ENCODE results near the gene CASP6. TPM values are rescaled to one million over a fixed set of nuclear protein-coding genes. Genes with fewer than 3 reads are reported as not detected.

The CASP6 gene
- total and polyA plus RNA-seq, 2 experiments from 2014 or later, result 15.8 to 18.5 TPM

DNA sequence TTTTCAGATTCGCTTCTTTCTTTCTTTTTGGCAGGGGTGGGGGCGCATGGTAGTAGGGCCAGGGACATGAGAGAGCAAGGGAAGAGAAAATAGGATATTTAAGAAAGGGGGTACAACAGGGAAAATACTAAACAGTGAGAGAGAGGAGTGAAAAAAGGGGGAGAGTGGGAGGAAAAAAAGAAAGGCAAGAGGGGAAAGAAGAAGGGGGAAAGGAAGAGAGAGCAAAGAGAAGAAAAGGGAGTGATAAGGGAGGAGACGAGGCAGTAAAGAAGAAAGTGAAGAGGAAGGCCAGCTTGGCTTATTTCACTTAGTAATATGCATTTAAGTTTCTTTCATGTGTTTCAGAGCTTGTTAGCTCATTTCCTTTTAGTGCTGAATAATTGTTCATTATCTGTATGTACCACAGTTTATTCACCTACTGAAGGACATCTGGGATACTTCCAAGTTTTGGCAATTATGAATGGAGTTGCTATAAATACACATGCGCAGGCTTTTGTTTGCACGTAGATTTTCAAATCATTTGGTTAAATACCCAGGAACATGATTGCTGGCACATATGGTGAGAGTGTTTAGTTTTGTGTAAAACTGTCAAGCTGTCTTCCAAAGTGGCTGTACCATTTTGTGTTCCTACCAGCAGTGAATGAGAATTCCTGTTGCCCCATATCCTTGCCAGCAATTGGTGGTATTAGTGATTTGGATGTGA is 37.3 kb downstream of the CASP6 start:
- no peaks in the 10 kb centered on the region for H3K9me2 ChIP-seq (ENCODE audit: insufficient read depth)
- DNase-seq, result no peak
- no peaks in the 10 kb centered on the region for H3K79me2 ChIP-seq (ENCODE audit: insufficient read depth)
- H3F3A ChIP-seq (ENCODE audit: insufficient read depth), result no peaks in the 10 kb centered on the region
- H3K4me3 ChIP-seq, result no peak overlapping the region
- no peak overlapping the region for H3K9ac ChIP-seq
- no peaks in the 10 kb centered on the region; the same call in 1 of the 2 replicates for H3K36me3 ChIP-seq (ENCODE audit: low read depth)
- no peak overlapping the region for H3K27ac ChIP-seq
- H3K4me2 ChIP-seq (ENCODE audit: unreplicated experiment), result no peak overlapping the region
- no peaks in the 10 kb centered on the region for H3K9me3 ChIP-seq (ENCODE audit: low read depth)
- WGBS, 2 experiments (ENCODE audit: low coverage in 1 of 2, low lambda C conversion rate in 2 of 2, missing lambda C conversion rate in 2 of 2), result 92% methylated on average over 5 of the region's 5 CpGs
- H3K4me1 ChIP-seq (ENCODE audit: insufficient read depth), result no peaks in the 10 kb centered on the region
- in situ Hi-C loops (cut with MboI), result no loop called here
- no peaks in the 10 kb centered on the region for H3K27me3 ChIP-seq (replicated peaks; ENCODE audit: insufficient read depth)
- H4K20me1 ChIP-seq (ENCODE audit: insufficient read depth), result no peaks in the 10 kb centered on the region
- no peak overlapping the region for H2AFZ ChIP-seq
- no peak for TF ChIP-seq EZH2 (IDR thresholded peaks at IDR 0.05; ENCODE audit: insufficient read depth, poor library complexity, severe bottlenecking)
- TF ChIP-seq EZH2phosphoT487 (IDR thresholded peaks at IDR 0.05; ENCODE audit: insufficient read depth, low read depth), result no peak

DNA sequence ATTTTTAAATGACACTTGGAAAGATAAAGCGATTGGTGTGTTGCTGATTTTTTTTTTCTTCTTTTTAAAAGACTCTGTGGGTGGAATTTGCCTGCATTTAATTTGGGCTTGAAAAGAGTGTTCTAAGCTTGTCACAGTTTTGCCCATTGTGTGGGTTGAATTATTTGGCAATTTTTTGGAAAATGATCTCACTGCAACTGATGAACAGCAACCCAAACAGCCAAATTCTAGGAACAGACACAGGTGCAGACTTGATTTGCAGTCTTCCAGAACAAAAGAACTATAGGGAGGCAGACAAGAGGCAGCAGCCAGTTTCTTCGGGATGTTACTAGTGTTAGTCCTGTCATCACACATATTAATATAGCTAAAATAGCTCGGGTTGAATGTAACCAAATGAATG is 40.5 kb downstream of the CASP6 start:
- Histone ChIP-seq H3K9me3 (ENCODE audit: low read depth) (no peaks in the 10 kb centered on the region), H3K4me2 (ENCODE audit: unreplicated experiment) (no peak overlapping the region), H3K4me3 (no peak overlapping the region), H3F3A (ENCODE audit: insufficient read depth) (no peaks in the 10 kb centered on the region), H3K9me2 (ENCODE audit: insufficient read depth) (no peaks in the 10 kb centered on the region), H3K36me3 (ENCODE audit: low read depth) (no peaks in the 10 kb centered on the region; the same call in 1 of the 2 replicates), H3K9ac (no peak overlapping the region), H3K4me1 (ENCODE audit: insufficient read depth) (no peaks in the 10 kb centered on the region), H3K27me3 (replicated peaks; ENCODE audit: insufficient read depth) (no peaks in the 10 kb centered on the region), H3K27ac (no peak overlapping the region), H4K20me1 (ENCODE audit: insufficient read depth) (no peaks in the 10 kb centered on the region), H3K79me2 (ENCODE audit: insufficient read depth) (no peaks in the 10 kb centered on the region), H2AFZ (no peak overlapping the region)
- 11 to 20% methylated on average over 3 of the region's 3 CpGs for WGBS, 2 experiments (ENCODE audit: low coverage in 1 of 2, low lambda C conversion rate in 2 of 2, missing lambda C conversion rate in 2 of 2)
- DNase-seq, result no peak
- TF ChIP-seq EZH2 (IDR thresholded peaks at IDR 0.05; ENCODE audit: insufficient read depth, poor library complexity, severe bottlenecking), result no peak
- TF ChIP-seq EZH2phosphoT487 (IDR thresholded peaks at IDR 0.05; ENCODE audit: insufficient read depth, low read depth), result no peak
- in situ Hi-C loops (cut with MboI), result no loop called here

DNA sequence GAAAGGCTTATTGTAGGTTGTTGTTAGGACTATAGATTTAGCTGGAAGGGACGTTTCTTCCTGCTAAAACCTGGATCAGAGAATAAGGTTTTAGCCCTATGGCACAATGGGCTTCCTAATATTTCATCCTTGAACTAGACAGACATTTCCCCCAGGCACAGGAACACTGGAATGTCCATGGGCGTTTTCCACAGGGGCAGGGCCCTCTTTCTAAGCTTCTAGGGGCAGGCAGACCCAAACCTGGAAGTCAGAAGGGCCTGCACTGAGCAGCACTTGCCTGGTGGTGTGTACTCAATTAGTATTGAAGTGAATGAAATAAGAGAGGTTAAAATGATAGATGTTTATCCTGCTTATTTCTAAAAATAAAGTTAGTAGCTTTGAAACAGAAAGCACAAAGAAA is 41.1 kb downstream of the CASP6 start:
- no peak overlapping the region for H3K9ac ChIP-seq
- 47 to 60% methylated on average over 2 of the region's 2 CpGs for WGBS, 2 experiments (ENCODE audit: low coverage in 1 of 2, low lambda C conversion rate in 2 of 2, missing lambda C conversion rate in 2 of 2)
- TF ChIP-seq EZH2 (IDR thresholded peaks at IDR 0.05; ENCODE audit: insufficient read depth, poor library complexity, severe bottlenecking) (no peak), EZH2phosphoT487 (IDR thresholded peaks at IDR 0.05; ENCODE audit: insufficient read depth, low read depth) (no peak)
- no peak overlapping the region for H3K27ac ChIP-seq
- no peaks in the 10 kb centered on the region for H3K4me1 ChIP-seq (ENCODE audit: insufficient read depth)
- no peak overlapping the region for H3K4me3 ChIP-seq
- no peaks in the 10 kb centered on the region for H3F3A ChIP-seq (ENCODE audit: insufficient read depth)
- H3K9me2 ChIP-seq (ENCODE audit: insufficient read depth), result no peaks in the 10 kb centered on the region
- DNase-seq, result no peak
- no peaks in the 10 kb centered on the region; the same call in 1 of the 2 replicates for H3K36me3 ChIP-seq (ENCODE audit: low read depth)
- H3K79me2 ChIP-seq (ENCODE audit: insufficient read depth), result no peaks in the 10 kb centered on the region
- H4K20me1 ChIP-seq (ENCODE audit: insufficient read depth), result no peaks in the 10 kb centered on the region
- H3K9me3 ChIP-seq (ENCODE audit: low read depth), result no peaks in the 10 kb centered on the region
- in situ Hi-C loops (cut with MboI), result no loop called here
- H3K27me3 ChIP-seq (replicated peaks; ENCODE audit: insufficient read depth), result no peaks in the 10 kb centered on the region
- no peak overlapping the region for H2AFZ ChIP-seq
- H3K4me2 ChIP-seq (ENCODE audit: unreplicated experiment), result no peak overlapping the region

DNA sequence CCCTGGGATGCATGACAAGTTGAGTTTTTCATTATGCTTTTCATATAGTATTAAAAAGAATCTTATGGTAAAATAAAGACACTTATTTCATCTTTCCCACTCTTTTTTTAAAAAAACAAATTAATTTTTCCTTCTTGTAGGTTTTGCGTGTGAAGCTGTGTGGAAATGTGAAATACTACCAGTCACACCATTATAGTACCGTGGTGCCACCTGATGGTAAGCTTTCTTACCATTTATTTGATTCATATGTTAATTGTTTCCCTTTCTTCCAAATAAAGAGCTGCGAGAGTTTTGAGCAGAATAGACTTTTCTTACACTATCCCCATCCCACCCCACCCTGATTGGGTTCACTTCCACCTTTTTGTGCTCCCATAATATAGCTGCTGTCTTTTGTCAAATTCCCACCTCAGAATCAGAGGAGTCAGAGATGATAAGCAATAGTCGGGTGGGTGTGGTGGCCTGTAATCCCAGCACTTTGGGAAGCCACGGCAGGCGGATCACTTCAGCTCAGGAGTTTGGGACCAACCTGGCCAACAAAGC is 44.3 kb downstream of the CASP6 start:
- Histone ChIP-seq H3K27ac (no peak overlapping the region), H3K4me1 (ENCODE audit: insufficient read depth) (no peaks in the 10 kb centered on the region), H4K20me1 (ENCODE audit: insufficient read depth) (no peaks in the 10 kb centered on the region), H3K9ac (no peak overlapping the region), H3F3A (ENCODE audit: insufficient read depth) (no peaks in the 10 kb centered on the region), H3K4me3 (no peak overlapping the region), H3K9me3 (ENCODE audit: low read depth) (no peaks in the 10 kb centered on the region), H3K36me3 (ENCODE audit: low read depth) (no peaks in the 10 kb centered on the region), H2AFZ (no peak overlapping the region), H3K79me2 (ENCODE audit: insufficient read depth) (no peaks in the 10 kb centered on the region), H3K27me3 (replicated peaks; ENCODE audit: insufficient read depth) (no peaks in the 10 kb centered on the region), H3K9me2 (ENCODE audit: insufficient read depth) (no peaks in the 10 kb centered on the region), H3K4me2 (ENCODE audit: unreplicated experiment) (no peak overlapping the region)
- no peak for DNase-seq
- 79 to 80% methylated on average over 6 of the region's 6 CpGs for WGBS, 2 experiments (ENCODE audit: low coverage in 1 of 2, low lambda C conversion rate in 2 of 2, missing lambda C conversion rate in 2 of 2)
- in situ Hi-C loops (cut with MboI), result no loop called here
- TF ChIP-seq EZH2phosphoT487 (IDR thresholded peaks at IDR 0.05; ENCODE audit: insufficient read depth, low read depth) (no peak), EZH2 (IDR thresholded peaks at IDR 0.05; ENCODE audit: insufficient read depth, poor library complexity, severe bottlenecking) (no peak)
